ENCODE data around the gene GALNT12.

Gene GALNT12

GRCh38 chr9:98794802-98795201, 12.7 kb upstream of the GALNT12 start:
- H3K4me3 ChIP-seq (ENCODE audit: control insufficient read depth, low read depth, low read length) = no peak overlapping the region
- no peak for DNase-seq (ENCODE audit: low read depth)
- TF ChIP-seq CTCF (IDR thresholded peaks at IDR 0.05; ENCODE audit: control insufficient read depth, insufficient read depth, low read depth, low read length, missing control alignments) = no peak

- peak overlapping the region; percentile 45 for H3K4me3 ChIP-seq (ENCODE audit: control insufficient read depth, low read depth, low read length)
- no peak for TF ChIP-seq CTCF (IDR thresholded peaks at IDR 0.05; ENCODE audit: control insufficient read depth, insufficient read depth, low read depth, low read length, missing control alignments)
- no peak for DNase-seq (ENCODE audit: low read depth)
Observed at GRCh38 chr9:98795295-98795955, 12.0 kb upstream of the GALNT12 start.

DNA sequence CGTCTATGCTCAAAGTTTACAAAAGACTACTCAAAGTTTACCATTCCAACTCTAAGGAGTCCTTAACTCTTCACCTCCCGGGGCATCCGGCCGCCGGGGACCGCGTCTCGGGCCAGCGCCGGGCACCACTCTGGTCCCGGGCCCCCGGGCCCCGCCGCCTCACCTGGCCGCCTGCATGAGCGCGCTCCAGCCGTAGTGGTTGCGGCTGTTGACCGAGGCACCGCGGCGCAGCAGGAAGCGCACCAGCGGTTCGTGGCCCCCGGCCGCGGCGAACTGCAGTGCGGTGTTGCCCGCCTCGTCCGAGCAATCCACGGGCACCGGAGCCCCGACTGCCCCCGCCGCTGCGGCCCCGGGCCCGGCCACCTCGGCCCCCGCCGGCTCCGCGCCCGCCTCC, 11.5 kb upstream of the GALNT12 start:
- peak overlapping the region; percentile 45 for H3K4me3 ChIP-seq (ENCODE audit: control insufficient read depth, low read depth, low read length)
- no peak for DNase-seq (ENCODE audit: low read depth)
- TF ChIP-seq CTCF (IDR thresholded peaks at IDR 0.05; ENCODE audit: control insufficient read depth, insufficient read depth, low read depth, low read length, missing control alignments) = no peak

DNA sequence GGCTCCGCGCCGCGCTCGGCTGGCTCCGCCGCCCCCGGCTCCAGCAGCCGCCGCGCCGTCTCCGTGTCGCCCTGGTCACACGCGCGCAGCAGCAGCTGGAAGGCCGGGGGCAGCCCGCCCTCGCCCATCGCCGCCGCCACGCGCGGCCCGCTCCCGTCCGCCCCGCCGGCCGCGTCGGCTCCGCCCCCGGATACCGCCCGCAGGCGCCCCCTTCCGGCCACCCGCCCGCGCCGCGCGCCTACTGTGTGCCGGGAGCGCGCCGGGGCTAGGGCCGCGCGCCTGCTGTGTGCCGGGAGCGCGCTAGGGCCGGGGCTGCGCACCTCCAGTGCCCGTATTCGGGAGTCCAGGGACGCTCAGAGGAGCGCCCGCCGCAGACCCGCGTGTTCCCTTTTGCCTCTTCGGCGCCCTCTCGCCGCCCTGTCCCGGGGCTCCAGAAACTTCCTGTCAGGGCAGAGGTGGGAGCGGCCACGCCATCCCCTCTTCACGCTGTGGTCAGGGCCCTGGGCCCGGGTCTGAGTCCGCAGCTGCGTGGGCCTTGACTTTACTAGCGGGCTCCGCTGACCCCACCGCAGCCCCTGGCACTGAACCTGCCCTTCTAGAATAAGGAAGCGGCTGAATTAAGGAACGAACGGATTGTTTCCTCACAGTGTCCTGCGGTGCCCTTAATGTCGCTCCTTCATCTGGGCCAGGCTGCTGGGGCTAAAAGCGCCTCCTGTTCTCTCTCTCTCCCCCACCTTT, 10.9 kb upstream of the GALNT12 start, which contains the start of gene ANKS6:
Gene ANKS6, minus strand, starts transcription at position 192 of the 738 bp plus-strand sequence. Its CDS starts 64 bp downstream, at position 128.
- peak; percentile 34 for TF ChIP-seq CTCF (IDR thresholded peaks at IDR 0.05; ENCODE audit: control insufficient read depth, insufficient read depth, low read depth, low read length, missing control alignments)
- peak within 1 kb of the TSS; percentile 59 for H3K4me3 ChIP-seq (ENCODE audit: control insufficient read depth, low read depth, low read length)
- DNase-seq (ENCODE audit: low read depth) = no peak

DNA sequence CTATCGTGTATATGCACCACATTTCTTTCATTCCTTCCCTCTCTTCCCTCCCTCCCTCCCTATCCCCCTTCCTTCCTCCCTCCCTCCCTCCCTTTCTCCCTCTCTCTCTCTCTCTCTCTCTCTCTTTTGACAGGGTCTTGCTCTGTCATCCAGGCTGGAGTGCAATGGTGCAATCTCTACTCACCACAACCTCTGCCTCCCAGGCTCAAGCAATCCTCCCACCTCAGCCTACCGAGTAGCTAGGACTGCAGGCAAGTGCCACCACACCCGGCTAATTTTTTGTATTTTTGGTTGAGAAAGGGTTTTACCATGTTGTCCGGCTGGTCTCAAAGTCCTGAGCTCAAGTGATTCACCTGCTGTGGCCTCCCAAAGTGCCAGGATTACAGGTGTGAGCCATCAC, 10.0 kb upstream of the GALNT12 start:
- no peak for TF ChIP-seq CTCF (IDR thresholded peaks at IDR 0.05; ENCODE audit: control insufficient read depth, insufficient read depth, low read depth, low read length, missing control alignments)
- DNase-seq (ENCODE audit: low read depth) = no peak
- H3K4me3 ChIP-seq (ENCODE audit: control insufficient read depth, low read depth, low read length) = no peak overlapping the region

GRCh38 chr9:98798254-98798653, 9.2 kb upstream of the GALNT12 start:
- no peak for DNase-seq (ENCODE audit: low read depth)

More at GRCh38 chr9:98798254-98798653, 9.2 kb upstream of the GALNT12 start:
- no peak overlapping the region for H3K4me3 ChIP-seq (ENCODE audit: control insufficient read depth, low read depth, low read length)
- no peak for TF ChIP-seq CTCF (IDR thresholded peaks at IDR 0.05; ENCODE audit: control insufficient read depth, insufficient read depth, low read depth, low read length, missing control alignments)

Data from AG09309 (cell line).